Stimulated activated CD4-positive, alpha-beta T cell treated with anti-CD3 and anti-CD28 coated beads, Interleukin-4, amount 100 ng/mL, for 4 hours (primary cell): ENCODE data around the gene HSD17B11.
A peak's percentile ranks its signal among the peaks of the same experiment; 100 is the strongest.
"Not testable (repeated sequence)": the region's sequence is repeated elsewhere in the genome, so short reads cannot be mapped to it uniquely, and the experiment has no call there.

Experiments
- DNase-seq, 2 experiments: peaks; one replicate each; pipeline ENCODE4 v3.0.0-alpha.2; 2020

The HSD17B11 gene

DNA sequence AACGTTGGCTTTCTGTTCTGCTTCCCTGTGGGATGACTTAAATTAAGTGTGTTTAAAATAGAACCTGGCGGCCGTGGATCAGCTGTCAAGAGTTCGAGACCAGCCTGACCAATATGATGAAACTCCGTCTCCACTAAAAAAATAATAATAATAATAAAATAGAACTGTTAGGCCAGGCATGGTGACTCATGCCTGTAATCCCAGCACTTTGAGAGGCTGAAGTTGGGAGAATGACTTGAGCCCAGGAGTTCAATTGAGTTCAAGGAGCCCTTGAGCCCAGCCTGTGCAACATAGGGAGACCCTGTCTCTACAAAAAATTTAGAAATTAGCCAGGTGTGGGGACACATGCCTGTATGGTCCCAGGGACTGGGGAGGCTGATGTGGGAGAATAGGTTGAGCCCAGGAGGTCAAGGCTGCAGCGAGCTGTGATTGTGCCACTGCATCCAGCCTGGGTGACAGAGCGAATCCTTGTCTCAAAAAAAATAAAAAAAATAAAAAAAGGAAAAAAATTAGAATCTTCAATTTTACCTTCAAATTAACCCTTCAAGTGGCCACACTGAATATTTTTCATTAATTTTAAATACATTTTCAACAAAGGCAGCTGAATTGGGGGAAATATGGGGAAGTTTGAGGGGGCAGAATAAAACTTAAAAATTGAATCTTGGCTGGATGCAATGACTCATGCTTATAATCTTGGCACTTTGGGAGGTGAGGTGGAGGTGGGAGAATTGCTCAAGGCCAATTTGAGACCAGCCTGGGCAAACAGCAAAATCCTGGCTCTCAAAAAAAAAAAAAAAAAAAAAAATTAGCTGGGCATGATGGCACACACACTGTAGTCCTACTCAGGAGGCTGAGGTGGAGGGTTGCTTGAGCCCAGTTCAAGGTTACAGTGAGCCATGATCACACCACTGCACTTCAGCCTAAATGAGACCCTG lies 36.6 kb downstream of the HSD17B11 start:
- no peak for DNase-seq

DNA sequence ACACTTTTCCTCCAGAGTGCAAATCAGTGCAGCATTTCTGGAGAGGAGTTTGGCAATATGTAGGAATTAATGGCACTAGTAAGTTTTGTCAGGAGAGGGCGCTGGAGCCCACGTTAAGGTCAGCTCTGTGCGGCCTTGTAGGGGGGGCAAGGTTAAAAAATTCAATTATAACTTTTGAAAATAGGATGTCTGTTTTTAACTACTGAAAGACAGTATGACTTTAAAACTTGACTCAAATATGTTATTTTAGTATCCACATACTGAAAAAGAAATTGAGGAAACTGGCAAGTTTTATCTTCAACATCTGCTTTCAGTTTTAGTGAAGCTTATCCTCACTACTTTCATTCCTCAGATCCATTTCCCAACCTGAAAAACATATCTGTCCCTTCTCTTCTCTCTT lies 37.4 kb downstream of the HSD17B11 start:
- DNase-seq = peak; percentile 1 to 7

DNA sequence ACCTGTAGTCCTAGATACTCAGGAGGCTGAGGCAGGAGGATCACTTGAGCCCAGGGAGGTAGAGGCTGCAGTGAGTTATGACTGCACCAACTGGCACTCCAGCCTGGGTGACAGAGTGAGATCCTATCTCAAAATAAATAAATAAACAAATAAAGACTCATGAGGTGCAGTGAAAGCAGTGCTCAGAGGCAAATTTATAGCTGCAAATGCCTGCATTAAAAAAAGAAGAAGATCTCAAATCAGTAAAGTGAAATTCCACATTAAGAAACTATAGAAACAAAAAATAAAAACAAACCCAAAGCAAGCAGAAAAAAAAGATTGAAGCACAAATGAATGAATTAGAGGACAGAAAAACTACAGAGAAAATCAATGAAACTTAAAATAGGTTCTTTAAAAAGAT lies 45.8 kb downstream of the HSD17B11 start:
- no peak for DNase-seq

DNA sequence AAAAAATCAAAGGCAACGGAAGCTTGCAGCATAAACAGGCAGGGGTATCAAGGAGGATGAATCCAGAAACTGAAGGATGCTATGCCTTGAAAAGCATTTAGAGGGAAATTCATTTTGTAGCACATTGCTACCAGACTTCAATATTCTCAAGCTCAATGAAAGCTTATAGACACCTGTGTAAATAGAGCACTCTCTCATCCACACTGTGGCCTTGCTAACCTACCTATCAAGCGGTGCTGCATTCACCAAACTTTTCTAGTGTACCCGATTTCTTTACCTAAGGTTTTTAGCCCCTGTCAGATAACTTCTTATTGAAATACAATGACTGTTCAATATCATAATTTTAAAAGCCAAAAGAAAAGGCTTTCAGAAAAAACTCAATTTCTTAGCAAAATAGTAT lies 48.1 kb downstream of the HSD17B11 start:
- DNase-seq = no peak

DNA sequence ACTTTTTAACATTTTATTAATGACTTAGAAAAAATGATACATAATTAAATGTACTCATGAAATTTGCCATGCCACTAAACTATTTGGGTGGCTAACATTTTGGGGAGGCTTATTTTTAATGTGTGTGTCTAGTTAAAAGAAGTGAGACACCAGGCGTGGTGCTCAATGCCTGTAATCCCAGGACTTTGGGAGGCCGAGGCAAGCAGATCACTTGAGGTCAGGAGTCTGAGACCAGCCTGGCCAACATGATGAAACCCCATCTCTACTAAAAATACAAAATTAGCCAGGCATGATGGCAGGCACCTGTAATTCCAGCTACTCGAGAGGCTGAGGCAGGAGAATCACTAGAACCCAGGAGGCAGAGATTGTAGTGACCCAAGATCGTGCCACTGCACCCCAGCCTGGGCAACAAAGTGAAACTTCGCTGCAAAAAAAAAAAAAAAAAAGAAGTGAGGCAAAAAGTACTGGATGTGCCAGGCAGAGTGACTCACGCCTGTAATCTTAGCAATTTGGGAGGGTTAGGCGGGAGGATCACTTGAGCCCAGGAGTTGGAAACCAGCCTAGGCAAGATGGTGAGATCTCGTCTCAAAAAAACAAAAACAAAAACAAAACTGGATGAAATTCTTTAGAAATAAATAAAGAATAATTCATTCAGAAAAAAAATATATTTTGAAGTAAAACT lies 48.9 kb downstream of the HSD17B11 start:
- DNase-seq = not testable (repeated sequence)

DNA sequence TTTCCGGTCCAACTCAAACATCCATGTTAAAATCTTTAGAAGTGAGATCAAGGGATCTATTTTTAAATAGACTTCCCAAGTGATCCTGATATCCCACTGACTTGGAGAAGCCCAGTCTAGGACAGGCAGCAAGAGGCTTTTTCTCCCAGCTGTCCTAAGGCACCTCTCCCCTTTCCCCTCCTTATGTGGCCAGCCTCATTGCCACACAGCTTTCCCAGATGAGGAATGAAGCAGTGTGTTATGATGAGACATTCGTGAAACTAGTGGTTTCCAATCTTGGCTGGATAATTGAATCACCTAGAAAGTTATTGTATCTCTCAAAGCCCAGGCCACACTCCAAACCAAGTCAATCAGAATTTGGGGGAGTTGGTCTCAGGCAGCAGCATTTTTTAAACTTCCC lies 51.5 kb downstream of the HSD17B11 start:
- no peak for DNase-seq

DNA sequence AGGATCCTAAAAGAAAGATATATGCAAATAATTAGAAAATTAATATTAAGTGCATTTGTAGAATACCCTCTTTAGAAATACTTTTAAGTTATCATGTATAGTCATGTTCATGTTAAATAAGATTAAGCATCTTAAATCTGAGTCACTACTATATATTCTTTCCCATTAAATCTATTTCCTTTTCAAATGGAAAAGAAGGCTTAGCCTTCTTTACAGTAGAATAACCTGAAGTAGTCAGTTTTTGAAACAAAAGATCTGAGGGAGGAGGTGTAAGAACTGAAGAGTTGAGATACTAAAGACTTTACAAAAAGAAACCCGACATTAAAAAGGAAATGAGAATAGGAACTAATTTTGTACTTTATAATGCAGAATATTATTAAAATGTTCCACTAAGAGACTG lies 53.6 kb downstream of the HSD17B11 start:
- DNase-seq = no peak

DNA sequence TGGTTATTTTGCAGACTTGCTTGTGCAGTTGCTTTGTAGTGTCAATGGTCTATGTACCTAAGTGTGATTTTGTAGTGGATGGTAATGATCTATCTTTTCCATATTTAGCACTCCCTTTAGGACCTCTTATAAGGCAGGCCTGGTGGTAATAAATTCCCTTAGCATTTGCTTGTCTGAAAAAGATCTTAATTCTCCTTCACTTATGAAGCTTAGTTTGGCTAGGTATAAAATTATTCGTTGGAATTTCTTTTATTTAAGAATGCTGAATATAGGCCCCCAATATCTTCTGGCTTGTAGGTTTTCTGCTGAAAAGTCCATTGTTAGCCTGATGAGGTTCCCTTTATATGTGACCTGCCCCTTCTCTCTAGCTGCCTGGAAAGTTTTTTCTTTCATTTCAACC lies 57.7 kb downstream of the HSD17B11 start:
- no peak for DNase-seq

DNA sequence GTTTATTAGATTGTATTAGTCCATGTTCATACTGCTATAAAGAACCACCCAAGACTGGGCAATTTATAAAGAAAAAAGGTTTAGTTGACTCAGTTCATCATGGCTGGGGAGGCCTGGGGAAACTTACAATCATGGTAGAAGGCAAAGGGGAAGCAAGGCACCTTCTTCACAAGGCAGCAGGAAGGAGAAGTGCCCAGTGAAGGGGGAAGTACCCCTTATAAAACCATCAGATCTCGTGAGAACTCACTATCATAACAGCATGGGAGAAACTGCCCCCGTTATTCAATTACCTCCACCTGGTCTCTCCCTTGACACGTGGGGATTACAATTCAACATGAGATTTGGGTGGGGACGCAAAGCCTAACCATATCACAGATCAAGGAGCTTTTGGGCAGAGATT lies 60.2 kb downstream of the HSD17B11 start:
- DNase-seq = no peak

DNA sequence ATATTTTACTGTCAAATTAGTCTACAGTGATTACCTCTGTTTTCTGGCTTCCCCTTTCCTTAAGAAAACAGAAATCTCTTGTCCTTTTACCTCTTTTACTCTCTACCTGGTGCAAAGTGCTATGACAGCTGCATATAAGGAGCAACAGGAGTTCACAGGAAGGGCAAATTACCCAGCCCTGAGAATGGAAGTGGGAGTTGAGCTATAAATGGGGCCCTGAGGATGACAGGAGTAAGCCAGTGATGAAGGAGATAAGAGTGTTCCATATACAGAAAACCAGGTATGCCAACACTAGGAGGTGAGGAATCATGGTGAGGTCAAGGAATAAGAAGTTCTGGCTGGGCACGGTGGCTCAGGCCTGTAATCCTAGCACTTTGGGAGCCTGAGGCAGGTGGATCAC lies 63.9 kb downstream of the HSD17B11 start:
- DNase-seq = no peak

DNA sequence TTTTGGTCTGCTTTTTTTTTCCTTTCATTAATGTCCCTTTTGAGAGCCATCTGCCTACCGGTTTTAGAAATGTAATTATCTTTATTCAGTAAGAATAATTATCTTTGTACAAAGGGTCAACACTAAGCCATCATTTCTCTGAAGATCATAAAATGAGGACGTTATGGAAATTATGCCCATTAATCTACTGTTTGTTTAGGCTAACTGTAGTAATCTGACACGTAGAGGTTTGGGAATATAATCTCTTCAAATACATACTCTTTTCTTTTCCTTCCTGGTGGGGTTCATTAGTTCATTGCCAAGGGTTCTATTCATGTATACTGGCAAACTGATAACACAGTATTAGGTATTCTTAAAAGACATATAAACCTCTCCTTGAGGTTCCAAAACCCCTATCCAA lies 64.5 kb downstream of the HSD17B11 start:
- no peak for DNase-seq

DNA sequence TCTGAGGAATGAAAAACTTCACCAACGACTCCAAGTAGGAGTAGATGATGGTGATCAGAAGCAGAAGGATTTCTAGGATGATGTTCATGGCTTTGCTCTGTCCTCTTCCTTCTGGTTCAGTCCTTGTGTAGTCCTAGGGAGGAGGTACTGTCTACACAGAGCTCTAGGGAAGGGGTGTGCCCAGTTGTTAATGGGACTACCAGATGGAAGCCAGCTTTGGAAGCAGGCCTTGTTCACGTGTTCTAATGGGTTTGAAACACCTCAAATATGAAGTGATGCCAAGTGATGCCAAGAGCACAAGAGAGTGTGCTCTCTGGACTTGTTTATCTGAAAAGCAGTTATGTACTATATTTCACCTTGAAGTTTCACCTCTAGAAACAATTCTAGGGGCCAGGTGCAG lies 68.2 kb downstream of the HSD17B11 start, which contains the start of gene HSD17B13:
Gene HSD17B13, minus strand, starts transcription at position 129 of the 400 bp plus-strand sequence. Its CDS starts 41 bp downstream, at position 88.
- DNase-seq = no peak

DNA sequence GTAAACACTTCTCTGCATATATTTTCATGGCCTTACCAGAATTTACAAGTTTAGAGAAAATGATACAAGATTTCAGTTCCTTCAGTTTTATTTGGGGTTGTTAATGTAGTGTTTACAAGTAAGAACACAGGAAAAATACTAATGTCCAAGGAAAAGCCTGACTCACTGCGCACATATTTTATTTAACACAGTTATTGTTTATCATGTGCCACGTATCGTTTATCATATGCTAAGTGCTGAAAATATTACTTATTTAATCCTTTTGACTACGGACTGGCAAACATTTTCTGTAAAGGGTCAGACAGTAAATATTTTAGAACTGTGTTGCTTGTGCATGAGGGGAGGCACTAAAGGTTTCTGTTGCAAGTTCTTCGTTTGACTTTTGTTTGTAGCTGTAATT lies 69.1 kb downstream of the HSD17B11 start:
- no peak for DNase-seq

DNA sequence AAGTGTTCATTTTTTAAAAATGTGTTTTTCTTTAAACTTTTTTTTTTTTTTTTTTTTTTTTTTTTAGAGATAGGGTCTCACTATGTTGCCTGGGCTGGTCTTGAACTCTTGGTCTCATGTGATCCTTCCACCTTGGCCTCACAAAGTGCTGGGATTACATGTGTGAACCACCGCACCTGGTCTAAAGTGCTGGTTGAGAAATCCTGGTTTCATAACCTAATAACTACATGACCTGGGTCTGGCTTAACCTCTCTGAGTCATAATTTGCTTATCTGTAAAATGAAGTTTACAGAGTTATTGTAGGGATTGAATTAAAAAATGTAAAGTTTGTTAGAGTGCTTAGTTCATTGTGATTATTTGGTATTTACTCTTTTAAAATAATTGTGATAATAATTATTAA lies 73.5 kb downstream of the HSD17B11 start:
- no peak for DNase-seq

DNA sequence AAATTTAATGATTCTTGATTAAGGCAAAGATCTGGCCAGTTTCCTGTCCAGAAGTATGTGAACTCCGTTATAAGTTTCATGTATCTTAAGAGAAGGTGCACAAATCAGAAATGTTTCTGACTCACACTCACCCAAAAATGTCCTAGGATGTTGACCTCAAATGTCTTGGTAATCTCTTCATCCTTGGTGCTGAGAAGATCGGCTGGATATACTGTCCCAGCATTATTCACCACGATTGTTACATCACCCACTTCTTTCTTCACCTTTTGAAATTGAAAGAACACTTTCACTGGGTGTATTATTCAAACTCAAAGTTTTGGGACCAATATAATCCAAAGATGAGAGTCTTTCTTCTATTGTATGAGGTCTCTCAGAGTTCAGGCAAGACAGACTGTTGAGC lies 74.0 kb downstream of the HSD17B11 start:
- DNase-seq = no peak

DNA sequence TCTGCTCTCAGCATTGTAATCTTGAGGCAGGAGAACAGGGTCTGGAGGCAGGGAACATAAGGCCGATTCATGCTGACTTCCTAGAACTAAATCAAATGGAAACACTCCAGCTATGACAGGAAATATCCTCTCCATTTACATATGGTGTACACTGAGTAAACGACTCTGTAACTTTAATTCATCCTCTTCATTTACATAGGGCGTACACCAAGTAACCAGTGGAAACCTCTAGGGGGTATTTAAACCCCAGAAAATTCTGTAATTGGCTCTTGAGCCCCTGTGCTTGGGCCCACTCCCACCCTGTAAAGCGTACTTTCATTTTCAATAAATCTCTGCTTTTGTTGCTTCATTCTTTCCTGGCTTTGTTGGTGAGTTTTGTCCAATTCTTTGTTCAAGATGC lies 76.0 kb downstream of the HSD17B11 start:
- not testable (repeated sequence) for DNase-seq

DNA sequence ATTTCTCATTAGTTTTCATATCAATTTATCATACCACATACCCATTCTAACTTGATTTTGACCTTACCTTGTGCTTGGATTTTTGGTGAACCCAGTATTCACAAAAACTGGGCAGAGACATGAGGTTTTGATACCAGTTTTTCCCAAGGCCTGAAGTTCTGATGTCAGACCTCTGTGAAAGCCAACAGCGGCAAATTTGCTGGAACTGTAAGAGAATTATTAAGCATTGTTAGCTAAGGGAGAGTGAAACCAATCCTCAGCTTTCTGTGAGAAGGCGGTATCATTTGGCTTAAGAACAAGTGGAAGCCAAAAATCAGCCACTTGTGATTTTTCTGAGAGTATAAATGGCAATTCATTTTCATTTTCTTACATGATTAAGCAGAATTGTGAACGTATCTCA lies 77.2 kb downstream of the HSD17B11 start:
- DNase-seq = no peak

DNA sequence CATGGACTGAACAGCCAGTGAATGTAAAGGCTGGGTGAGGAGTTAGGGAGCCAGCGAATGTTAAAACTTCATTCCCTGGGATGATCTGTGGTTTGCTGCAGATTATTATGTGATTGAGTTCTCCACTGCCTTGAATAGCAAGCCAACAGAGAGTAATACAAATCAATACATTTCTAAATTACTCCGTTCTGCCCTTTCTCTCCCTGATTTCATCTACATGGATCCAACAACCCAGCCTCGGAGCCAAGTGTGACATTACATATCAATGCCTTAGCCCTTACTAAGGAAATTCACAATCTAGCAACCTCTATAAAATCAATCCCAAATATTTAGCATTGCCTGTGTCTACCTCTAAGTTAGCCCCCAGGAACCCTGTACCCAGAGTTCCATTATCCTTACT lies 79.3 kb downstream of the HSD17B11 start:
- no peak for DNase-seq

DNA sequence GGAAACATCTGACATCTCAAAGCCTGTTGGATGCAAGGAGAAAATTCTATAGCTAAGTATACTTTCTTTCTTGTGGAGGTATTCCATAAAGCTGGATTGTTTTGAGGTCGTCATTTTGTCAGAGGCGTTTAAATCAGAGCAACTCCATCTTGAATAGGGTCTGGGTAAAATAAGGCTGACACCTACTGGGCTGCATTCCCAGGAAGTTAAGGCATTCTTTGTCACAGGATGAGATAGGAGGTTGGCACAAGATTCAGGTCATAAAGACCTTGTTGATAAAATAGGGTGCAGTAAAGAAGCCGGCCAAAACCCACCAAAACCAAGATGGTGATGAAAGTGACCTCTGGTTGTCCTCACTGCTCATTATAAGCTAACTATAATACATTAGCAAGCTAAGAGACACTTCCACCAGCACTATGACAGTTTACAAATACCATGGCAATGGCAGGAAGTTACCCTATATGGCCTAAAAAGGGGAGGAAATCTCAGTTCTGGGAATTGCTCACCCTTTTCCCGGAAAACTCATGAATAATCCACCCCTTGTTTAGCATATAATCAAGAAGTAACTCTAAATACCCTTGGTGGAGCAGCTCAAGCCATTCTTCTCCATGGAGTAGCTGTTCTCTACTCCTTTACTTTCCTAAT lies 80.2 kb downstream of the HSD17B11 start:
- DNase-seq = no peak

DNA sequence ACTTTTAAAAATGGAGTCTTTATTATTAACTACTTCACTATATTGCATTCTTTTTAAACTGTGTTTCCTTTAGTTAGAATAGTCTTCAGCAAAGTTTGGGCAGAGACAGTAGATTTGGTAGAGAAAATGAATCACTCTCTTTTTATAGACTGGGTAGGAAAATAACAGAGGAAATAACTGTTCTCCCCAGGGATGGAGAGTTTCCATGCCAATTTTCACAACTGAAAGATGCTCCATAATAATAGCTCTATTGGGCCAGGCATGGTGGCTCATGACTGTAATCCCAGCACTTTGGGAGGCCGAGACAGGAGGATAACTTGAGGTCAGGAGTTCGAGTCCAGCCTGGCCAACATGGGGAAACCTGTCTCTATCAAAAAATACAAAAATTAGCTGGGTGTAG lies 81.4 kb downstream of the HSD17B11 start:
- DNase-seq = no peak

DNA sequence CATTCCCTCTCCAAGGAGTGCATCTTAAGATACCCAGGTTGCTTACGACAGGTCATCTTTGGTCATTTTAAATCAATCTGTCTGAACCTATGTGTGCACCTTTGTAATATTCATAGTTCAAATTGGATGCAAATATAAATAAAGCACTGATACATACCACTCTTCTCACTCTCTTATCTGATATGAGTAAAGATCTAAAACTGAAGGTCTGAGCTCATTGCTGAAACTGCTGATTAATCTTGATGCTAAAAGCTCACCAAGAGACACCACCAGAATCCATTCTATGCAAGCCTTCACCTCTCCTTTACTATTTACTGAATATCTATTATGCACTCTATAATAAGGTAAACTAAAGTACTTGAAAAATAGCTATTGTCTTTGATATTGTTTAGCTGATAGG lies 84.9 kb downstream of the HSD17B11 start:
- no peak for DNase-seq

DNA sequence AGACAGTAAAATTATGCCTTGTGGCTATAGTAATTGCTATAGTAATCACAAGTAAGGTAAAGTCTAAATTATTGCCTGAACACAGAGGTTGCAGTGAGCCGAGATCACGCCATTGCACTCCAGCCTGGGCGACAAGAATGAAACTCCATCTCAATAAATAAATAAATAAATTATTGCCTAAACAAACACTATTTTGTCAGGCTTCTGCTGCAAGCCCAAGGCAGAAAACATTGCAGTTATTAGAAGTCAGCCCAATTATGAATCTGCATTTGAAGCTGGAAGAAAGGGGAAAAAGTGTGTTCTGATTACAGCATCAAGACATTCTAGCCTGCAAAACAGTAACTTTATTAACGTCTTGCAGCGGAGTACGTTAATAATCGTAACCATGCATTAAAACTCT lies 85.4 kb downstream of the HSD17B11 start:
- no peak for DNase-seq

DNA sequence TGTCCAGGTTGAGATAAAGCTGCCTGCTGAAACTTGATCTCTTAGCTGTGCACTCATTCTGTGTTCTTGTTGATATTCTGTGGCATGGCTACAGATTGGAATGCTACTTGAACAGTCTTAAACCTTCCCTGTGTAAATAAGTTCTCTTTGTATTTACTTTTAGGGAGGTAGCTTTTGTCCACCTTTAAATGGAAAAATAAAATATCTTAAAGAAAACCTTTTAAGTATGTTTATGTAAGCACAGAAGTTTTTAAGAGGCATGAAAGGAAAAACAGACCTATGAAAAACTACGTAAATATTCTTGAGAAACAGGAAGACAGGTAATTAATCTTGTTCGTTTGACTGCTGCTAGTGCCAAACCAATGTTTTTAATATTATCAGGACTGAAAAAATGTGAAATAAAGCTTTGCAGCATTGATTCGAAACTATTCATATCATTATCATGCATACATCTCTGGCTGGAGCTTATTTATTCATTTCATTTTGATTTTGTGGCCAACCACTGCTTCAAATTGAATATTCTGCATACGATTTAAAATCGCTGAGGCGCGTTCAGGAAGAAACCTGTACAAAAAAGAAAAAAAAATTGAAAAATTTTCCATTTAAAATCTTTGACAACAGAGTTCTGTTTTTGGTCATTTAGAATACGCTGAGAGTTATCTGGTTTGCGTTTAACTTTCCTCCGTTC lies 86.1 kb downstream of the HSD17B11 start:
- DNase-seq = no peak
